Measurements from ENCODE around the gene PGGT1B.

DNA sequence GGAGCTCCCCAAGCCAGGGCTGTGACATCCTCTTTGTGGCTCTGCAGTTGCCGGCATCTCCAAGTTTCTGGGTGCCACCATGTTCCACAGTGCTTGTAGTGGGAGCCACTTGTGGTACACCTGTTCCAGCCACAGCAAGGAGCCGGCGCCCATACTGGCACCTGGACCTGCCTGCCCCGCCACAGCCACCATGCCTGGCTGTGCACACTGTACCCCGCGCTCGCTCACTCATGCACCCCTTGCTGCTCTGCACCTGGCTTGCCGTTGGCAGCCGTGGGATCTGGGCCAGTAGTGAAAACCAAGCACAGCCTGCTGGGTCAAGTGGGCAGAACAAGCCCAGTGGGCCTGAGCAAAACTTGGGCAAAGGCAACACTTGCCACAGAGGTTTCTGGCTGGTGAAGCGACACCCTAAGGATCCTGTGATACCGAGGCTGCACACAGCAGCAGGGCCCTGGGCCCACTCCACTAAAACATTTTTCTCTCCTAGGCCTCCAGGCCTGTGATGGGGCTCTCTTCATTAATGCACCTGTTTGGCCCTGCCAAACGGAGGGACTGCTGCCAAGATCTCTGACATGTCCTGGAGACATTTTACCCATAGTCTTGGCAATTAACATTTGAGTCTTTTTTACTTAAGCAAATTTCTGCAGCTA, 95.8 kb downstream of the PGGT1B start:
- TF ChIP-seq GATA3 (IDR thresholded peaks at IDR 0.05; ENCODE audit: low read depth, low read length) (no peak), GATA2 (IDR thresholded peaks at IDR 0.05; ENCODE audit: low read depth, low read length) (no peak)

All from SH-SY5Y (cell line).